Inflammatory macrophage treated with lipopolysaccharide for 1 hour (primary cell): ENCODE results near the gene IL18BP.
A peak's percentile ranks its signal among the peaks of the same experiment; 100 is the strongest.

Source experiments
- DNase-seq, 2 donors: peaks; one replicate each; pipeline ENCODE4 v3.0.0-alpha.2; 2020 to 2022

The IL18BP gene

DNA sequence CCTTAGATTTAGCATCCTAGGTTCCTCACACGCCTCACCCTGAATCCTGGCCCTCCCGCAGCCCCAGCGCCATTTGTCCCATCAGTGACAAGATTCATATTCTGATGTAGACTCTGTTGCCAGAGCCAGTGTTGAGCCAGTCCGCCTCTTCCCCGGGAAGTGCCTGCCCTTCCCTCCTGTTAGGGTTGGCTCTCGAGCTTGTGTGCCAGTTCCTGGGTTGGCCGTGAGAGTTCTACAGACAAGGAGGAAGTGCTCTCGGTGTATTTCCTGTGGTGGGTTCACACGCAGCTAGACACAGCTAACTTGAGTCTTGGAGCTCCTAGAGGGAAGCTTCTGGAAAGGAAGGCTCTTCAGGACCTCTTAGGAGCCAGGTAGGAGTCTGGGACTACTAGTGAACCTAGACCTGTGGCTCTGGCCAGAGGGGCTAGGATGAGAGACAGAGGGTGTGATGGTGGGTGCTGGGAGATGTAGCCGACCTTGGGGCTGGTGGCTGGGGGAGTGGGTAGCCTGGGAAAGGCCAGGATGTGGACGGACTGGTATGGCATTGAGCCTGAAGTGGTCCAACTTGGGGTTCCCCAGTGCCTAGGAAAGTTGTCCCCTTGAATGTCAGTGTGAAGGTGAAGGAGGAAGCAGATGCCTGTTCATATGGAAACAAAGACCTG is at the start of gene IL18BP:
Gene IL18BP (plus strand): TSS at position 261 of the 662 bp plus-strand sequence. CDS start 1,076 bp downstream, outside the sequence.
- peak; percentile 76 to 83 for DNase-seq

DNA sequence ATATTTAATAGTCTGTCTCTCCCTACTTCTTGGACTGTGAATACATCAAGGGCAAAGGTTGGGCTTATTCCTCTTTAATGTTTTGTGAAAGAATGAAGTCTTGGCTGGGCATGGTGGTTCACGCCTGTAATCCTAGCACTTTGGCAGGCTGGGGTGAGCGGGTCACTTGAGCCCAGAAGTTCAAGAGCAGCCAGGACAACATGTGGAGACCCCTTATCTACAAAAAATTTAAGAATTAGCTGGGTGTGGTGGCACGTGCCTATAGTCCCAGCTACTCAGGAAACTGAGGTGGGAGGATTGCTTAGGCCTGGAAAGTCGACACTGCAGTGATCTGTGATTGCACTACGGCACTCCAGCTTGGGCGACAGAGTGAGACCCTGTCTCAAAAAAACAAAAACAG is 49.7 kb upstream of the IL18BP start:
- DNase-seq = no peak

GRCh38 chr11:71951741-71952310 is 46.9 kb upstream of the IL18BP start:
- DNase-seq = no peak

GRCh38 chr11:71955898-71956456 is 42.7 kb upstream of the IL18BP start:
- no peak for DNase-seq

DNA sequence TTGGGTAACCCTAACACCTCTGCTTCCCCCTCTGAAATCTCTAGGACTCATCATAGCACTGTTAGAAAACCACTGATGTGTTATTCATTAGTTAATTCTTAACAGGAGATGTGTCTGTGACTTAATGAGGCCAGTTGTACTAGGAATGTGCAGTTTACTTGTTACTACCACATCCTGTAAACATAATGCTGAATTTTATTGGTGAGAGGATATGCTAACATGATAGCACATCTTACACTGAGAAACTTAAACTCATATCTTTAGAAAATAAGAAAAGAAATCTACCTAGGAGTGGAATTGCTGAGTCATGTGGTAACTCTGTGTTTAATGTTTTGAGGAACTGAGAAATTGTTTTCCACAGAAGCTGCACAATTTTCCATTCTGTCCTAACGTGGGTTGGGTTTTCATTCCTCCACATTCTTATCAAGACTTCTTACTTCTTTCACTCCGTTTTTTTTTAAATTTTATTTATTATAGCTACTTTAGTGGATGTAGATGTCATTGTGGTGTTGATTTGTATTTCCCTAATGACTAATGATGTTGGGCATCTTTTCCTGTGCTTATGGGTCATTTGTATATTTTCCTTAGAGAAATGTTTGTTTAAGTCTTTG is 36.2 kb upstream of the IL18BP start:
- peak; percentile 54 to 60 for DNase-seq

GRCh38 chr11:71963468-71963867 is 35.2 kb upstream of the IL18BP start:
- DNase-seq = no peak

DNA sequence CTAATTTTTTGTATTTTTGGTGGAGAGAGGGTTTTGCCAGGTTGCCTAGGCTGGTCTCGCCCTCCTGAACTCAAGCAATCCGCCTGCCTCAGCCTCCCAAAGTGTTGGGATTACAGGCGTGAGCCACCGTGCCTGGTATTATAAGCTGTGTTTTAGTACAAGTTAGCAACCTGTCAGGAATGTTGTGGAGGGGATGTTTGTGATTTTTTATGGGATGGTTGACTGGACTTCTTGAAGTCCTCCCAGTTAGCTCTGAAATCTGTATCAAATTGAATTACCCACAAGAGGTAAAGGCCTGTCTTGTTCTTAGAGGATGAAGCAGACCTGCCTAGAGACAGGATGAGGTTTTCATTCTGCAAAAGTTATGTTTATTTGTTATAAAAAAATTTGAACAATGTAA is 34.1 kb upstream of the IL18BP start:
- DNase-seq = no peak

DNA sequence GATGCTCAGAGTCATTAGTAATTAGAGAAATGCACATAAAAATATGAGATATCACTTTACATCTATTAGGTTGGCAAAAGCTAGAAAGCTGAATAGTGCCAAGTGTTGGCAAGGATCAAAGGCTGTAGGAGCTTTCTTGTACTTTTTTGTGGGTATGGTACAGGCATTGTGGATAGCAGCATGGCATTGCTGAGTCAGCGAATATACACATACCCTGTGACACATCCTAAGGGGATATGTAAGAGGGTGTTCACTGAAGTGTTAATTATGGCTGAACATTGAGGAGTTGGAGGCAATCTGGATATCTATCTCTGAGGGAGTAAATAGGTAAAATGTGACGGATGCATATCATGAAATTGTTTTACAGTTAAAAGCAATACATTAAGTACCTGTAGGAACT is 27.0 kb upstream of the IL18BP start:
- no peak for DNase-seq

GRCh38 chr11:71976551-71976950 is 22.2 kb upstream of the IL18BP start:
- DNase-seq = no peak

GRCh38 chr11:71977090-71977489 is 21.6 kb upstream of the IL18BP start:
- no peak for DNase-seq

DNA sequence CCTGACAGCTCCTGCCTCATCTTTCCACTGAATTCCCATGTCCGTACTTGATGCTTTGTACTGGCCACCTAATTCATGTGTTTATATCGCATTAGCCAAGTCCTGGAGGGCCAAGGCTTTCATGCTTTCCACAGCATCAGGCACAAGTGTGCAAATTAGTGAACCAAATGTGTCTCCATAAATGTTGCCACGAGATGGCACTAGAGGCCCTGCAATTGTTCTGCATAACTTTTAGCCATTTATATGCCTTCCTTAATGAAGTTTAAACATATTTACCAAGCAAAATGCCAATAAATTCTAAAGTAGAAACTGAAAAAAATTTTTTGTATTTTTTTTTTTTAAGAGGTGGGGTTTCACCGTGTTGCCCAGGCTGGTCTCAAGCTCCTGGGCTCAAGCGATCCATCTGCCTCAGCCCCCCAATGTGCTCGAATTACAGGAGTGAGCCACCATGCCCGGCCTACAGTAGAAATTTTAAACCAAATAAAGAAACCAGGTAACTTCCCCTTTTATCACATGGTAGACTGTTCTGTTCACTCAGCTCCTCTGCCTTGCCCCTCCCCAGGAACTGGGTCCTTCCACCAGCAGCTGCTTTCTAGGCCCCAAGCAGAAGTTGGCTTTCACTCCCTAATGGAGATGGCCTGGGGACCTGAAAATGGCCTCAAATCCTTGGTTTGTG is 20.8 kb upstream of the IL18BP start:
- DNase-seq = peak; percentile 47 to 93

DNA sequence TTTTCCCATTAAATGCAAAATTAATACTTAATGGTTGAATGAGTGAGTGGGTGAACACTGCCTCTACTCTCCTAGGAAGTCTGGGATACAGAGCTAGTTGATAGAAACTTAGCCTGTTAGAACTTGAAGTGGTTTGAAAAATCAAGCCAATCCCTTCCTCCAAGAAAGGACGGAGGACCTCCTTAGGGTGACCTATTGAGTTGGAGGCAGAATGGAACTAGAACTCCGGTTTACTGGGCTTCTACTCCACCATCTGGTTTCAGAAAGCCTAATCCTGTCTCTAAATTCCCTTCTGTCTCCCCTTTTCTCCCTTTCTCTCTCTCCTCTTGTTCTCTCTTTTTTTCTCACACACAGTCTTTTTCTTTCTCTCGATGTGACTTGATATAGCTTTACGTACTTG is 19.6 kb upstream of the IL18BP start:
- DNase-seq = no peak

DNA sequence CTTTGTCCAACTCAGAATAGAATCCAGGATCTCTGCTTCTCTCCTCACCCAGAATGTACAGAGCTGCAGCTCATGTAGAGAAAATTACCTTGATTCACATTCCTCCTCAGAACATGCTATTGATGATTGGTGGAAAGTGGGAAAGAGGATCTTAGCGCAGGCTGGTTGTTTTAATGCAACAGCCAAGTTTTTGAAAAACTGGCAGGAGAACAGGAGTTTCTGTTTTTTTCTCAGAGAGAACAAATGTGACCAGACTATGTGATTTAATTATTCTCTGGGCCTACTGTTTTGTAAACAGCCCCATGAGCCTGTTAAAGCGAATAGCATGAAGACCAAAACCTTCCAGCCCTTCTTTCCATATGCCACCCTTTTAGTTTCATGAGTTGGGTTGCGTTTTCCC is 19.1 kb upstream of the IL18BP start:
- no peak for DNase-seq

DNA sequence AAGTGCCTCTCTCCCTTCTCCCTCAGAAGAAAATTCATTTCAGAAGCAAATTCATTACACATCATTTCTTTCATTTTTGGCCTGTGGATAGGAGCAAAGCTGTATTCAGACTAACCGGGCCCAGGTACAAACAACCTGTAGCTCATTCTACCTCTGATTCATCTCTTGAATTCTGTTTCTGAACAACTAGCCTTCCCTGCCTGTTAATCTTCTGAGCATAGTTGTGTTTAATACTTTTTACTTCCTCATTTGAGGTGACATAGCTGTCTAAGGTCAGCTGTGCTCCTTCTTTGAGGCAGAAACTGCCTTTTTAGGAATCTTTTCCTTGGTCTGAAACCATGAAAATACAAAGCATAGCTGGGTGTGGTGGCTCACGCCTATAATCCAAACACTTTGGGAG is 12.6 kb upstream of the IL18BP start:
- DNase-seq = peak; percentile 27 to 37

GRCh38 chr11:71987521-71987920 is 11.2 kb upstream of the IL18BP start:
- DNase-seq = no peak

DNA sequence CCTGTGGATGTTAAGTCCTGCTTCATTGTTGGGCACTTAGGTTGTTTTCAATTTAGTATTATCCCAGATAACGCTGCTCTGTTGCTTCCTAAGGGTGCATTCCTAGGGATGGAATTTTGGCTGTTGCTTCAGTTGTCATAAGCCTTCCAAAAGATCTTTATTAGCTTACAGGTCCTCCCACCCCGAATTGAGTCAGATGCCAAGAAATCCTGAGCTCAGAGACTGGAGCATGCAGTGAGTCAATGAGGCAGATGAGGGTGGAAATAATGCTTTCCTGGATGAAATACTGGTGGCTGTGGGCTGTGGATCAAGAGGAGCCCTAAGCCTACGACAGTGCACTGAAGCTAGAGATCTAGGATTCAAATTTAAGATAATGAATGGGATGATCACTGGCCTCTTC is 10.7 kb upstream of the IL18BP start:
- no peak for DNase-seq

DNA sequence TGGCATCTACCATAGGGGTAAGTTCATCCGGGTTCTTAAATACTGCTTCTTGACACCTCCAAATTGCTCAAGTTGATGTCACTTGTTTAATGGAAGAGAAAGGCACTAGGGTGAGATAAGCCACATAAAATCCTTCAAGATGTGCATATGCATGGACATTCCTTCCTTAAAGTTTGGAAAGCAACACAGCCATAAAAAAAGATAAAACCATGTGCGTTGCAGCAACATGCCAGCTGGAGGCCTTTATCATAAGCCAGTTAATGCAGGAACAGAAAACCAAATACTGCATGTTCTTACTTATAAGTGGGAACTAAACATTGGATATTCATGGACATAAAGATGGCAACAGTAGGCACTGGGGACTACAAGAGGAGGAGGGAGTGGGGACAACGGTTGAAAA is 8.0 kb upstream of the IL18BP start:
- no peak for DNase-seq

GRCh38 chr11:71991494-71991893 is 7.2 kb upstream of the IL18BP start:
- DNase-seq = peak; percentile 90 to 95

GRCh38 chr11:71992136-71992730 is 6.5 kb upstream of the IL18BP start:
- peak in 1 of 2 donors; percentile 18 for DNase-seq

- no peak for DNase-seq
Observed at GRCh38 chr11:71994786-71995185, 3.9 kb upstream of the IL18BP start.

GRCh38 chr11:71995726-71996291 is 2.9 kb upstream of the IL18BP start:
- no peak for DNase-seq

DNA sequence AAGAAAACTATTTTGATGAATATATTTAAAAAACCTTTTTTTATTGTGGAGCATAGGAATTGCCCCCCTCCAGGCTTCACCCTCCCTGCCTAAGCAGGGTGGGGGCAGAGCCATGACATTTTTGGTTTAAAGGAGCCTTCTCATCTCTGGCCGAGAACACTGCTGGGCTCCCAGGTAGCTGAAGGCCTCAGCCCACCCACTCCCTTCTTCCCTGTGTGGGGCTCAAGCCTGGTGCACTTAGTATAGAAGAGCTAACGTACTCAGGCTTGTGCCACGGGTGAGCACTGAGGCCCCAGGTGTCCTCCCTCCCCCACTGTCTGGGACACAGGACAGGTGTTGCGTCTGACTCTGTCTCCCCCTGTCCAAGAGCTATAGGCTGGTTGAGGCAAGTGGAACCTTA is 2.2 kb upstream of the IL18BP start:
- DNase-seq = no peak

DNA sequence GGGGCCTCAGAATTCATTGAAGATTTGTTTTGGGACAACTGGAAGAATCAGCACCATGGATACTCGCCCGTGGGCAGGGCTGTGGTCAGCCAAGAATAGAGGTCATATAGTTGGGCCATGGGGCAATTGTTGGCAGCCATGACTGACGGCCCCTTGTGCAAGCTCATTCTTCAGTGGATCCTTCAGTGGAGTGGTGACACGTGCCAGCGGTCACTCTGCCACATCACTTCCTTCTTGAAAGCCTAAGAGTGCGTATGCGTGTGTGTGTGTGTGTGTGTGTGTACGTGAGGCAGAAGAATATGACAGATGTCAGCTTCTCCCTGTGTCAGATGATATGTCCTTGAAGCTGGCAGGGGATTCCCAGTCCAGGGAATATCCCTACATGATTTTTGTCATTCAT is 1.8 kb upstream of the IL18BP start:
- peak; percentile 90 to 98 for DNase-seq
